Ovary (tissue), 9 donors: Measurements from ENCODE around the gene OTUD5. TPM values are rescaled to one million over a fixed set of nuclear protein-coding genes. Genes with fewer than 3 reads are reported as not detected.
"Not testable (repeated sequence)": the region's sequence is repeated elsewhere in the genome, so short reads cannot be mapped to it uniquely, and the experiment has no call there.

ENCODE experiments used
- DNase-seq, 5 donors: peaks; one replicate each; pipeline ENCODE4 v3.0.0-alpha.2; 2019 to 2020
- H3K27ac ChIP-seq, 2 donors: fragments of 200-600 bp; one replicate each; pipeline versions ENCODE4 v1.5.1 to v1.8.0; 2019 to 2022
- H3K27me3 ChIP-seq: fragments of 200-600 bp; one replicate; pipeline ENCODE4 v1.8.0; 2022
- H3K36me3 ChIP-seq: fragments of 200-600 bp; sonication (generic); one replicate; pipeline ENCODE4 v1.5.1; 2019
- H3K4me1 ChIP-seq: one replicate; pipeline ENCODE4 v1.8.1; 2013; ENCODE audit warnings: mild to moderate bottlenecking, moderate library complexity; ENCODE audit not compliant: insufficient read depth
- H3K4me3 ChIP-seq: fragments of 200-600 bp; sonication (generic); one replicate; pipeline ENCODE4 v1.5.1; 2017
- H3K9me3 ChIP-seq, 2 donors: fragments of 200-600 bp in 1 of 2; sonication (generic) in 1 of 2; one replicate each; pipeline versions ENCODE4 v1.5.1 to v1.8.1; 2013 to 2019; ENCODE audit warnings: mild to moderate bottlenecking in 1 of 2, moderate library complexity in 1 of 2
- CTCF ChIP-seq, 3 donors: fragments of 450-650 bp in 2 of 3; fragments of 200-600 bp in 1 of 3; IDR thresholded peaks; one replicate each; pipeline versions ENCODE4 v1.5.1 to v1.8.0; 2016 to 2022; ENCODE audit warnings: antibody characterized with exemption in 3 of 3, mild to moderate bottlenecking in 1 of 3
- EP300 ChIP-seq: sonication (generic); formaldehyde crosslinking; IDR thresholded peaks from one replicate; pipeline ENCODE4 v1.6.1; 2017; ENCODE audit warnings: antibody characterized with exemption
- POLR2A ChIP-seq: fragments of 450-650 bp; IDR thresholded peaks from one replicate; pipeline ENCODE4 v1.6.1; 2017; ENCODE audit warnings: antibody characterized with exemption, mild to moderate bottlenecking, moderate library complexity
- WGBS, 3 donors: extraction: QIAGEN DNeasy Blood & Tissue Kit in 1 of 3; methylation state at CpG; one replicate each; pipeline versions ENCODE4 v1.1.5 to v1.1.7; 2013 to 2017; 5-methylcytosine and 5-hydroxymethylcytosine counted together
- intact Hi-C, 4 donors: fragments of 100-400 bp; cut with DNase I; formaldehyde crosslinking; loops; one replicate each; pipeline versions ENCODE4 v1.11.0 to v1.15.1; 2022 to 2023
- polyA plus RNA-seq, 2 donors: library from polyadenylated mRNA; stranded (reverse); fragments of 200-250 nt in 1 of 2; fragments of 350-450 nt in 1 of 2; fragmentation: Illumina TruSeq in 1 of 2; extraction: RNeasy Lipid Tissue Mini Kit (QIAGEN cat#74804) in 1 of 2; gene quantifications; one replicate each; pipeline ENCODE4 v1.2.3, GENCODE V29; 2013 to 2014
- total RNA-seq, 7 donors: library from RNA; depleted of rRNA in 2 of 7; stranded (reverse); fragments of >200 nt in 2 of 7; fragmentation: NEBNext Ultra II Directional in 3 of 7; extraction: Animal tissue kit (Norgen Biotek cat#: 25700) in 3 of 7; gene quantifications; one replicate each; pipeline versions ENCODE4 v1.1.0 to v1.2.4, GENCODE V29; 2016 to 2023
- donor health status: DM: no; HTN: no; CAD: no; lungs with moderate emphysema.
- donor health status: DM: no; HTN: no; CAD: no.
- donor health status: Bipolar disorder and iron deficiency.
- donor health status: DM: yes; HTN: yes; CAD: no.
- donor health status: DM: no; HTN: no; CAD: no.
- donor health status: DM: yes; HTN: yes; CAD: no.

Gene OTUD5
- total and polyA plus RNA-seq, 9 donors, result 25.8 to 72.7 (median 53.8) TPM

GRCh38 chrX:48983896-48984295 lies 26.5 kb upstream of the OTUD5 start:
- H3K27me3 ChIP-seq, result no peaks in the 10 kb centered on the region
- H3K4me1 ChIP-seq, result no peaks in the 10 kb centered on the region
- H3K4me3 ChIP-seq, result no peak overlapping the region
- no peaks in the 10 kb centered on the region for H3K9me3 ChIP-seq
- TF ChIP-seq POLR2A (no peak), CTCF (IDR thresholded peaks at IDR 0.05) (no peak), EP300 (no peak)
- intact Hi-C loops, result no loop called here
- no peaks in the 10 kb centered on the region for H3K36me3 ChIP-seq
- 83 to 88% (median 87%) methylated on average over 3 of the region's 3 CpGs for WGBS, 3 donors
- no peak overlapping the region for H3K27ac ChIP-seq
- no peak for DNase-seq

- Histone ChIP-seq H3K9me3 (no peaks in the 10 kb centered on the region), H3K4me1 (no peaks in the 10 kb centered on the region), H3K27me3 (no peaks in the 10 kb centered on the region), H3K27ac (no peak overlapping the region), H3K4me3 (no peak overlapping the region), H3K36me3 (no peaks in the 10 kb centered on the region)
- intact Hi-C loops, result no loop called here
- TF ChIP-seq EP300 (no peak), POLR2A (no peak), CTCF (IDR thresholded peaks at IDR 0.05) (no peak)
- WGBS, 3 donors, result 83 to 88% (median 86%) methylated on average over 17 of the region's 17 CpGs
- DNase-seq, result no peak
Observed at GRCh38 chrX:48983081-48983480, 25.7 kb upstream of the OTUD5 start.

GRCh38 chrX:48981178-48981577 lies 23.8 kb upstream of the OTUD5 start:
- intact Hi-C loops, result no loop called here
- Histone ChIP-seq H3K4me1 (no peaks in the 10 kb centered on the region), H3K36me3 (no peaks in the 10 kb centered on the region), H3K27me3 (no peaks in the 10 kb centered on the region), H3K4me3 (no peak overlapping the region), H3K27ac (no peak overlapping the region), H3K9me3 (no peaks in the 10 kb centered on the region)
- WGBS, 3 donors, result 72 to 81% (median 80%) methylated on average over 10 of the region's 10 CpGs
- no peak for TF ChIP-seq EP300
- TF ChIP-seq POLR2A, result no peak
- TF ChIP-seq CTCF (IDR thresholded peaks at IDR 0.05), result no peak
- DNase-seq, result no peak

- H3K27ac ChIP-seq, H3K9me3 ChIP-seq, H3K27me3 ChIP-seq, H3K36me3 ChIP-seq, H3K4me1 ChIP-seq, DNase-seq, H3K4me3 ChIP-seq, intact Hi-C loops: not testable (repeated sequence)
- WGBS, 3 donors, result 63 to 80% (median 79%) methylated on average over 10 of the region's 10 CpGs
Observed at GRCh38 chrX:48980341-48980740, 22.9 kb upstream of the OTUD5 start.

GRCh38 chrX:48978226-48978625 lies 20.8 kb upstream of the OTUD5 start:
- no peaks in the 10 kb centered on the region for H3K27me3 ChIP-seq
- no peaks in the 10 kb centered on the region for H3K36me3 ChIP-seq
- H3K4me3 ChIP-seq, result no peak overlapping the region
- intact Hi-C loops, result no loop called here
- no peaks in the 10 kb centered on the region for H3K9me3 ChIP-seq
- H3K27ac ChIP-seq, result no peak overlapping the region
- no peak for TF ChIP-seq CTCF (IDR thresholded peaks at IDR 0.05)
- no peak for TF ChIP-seq POLR2A
- TF ChIP-seq EP300, result no peak
- 85 to 88% (median 87%) methylated on average over 5 of the region's 5 CpGs for WGBS, 3 donors
- no peaks in the 10 kb centered on the region for H3K4me1 ChIP-seq
- no peak for DNase-seq
